Bronchial epithelial cell (primary cell): ENCODE results near the gene EFNA1. TPM values are rescaled to one million over a fixed set of nuclear protein-coding genes. Genes with fewer than 3 reads are reported as not detected.

Source experiments
- DNase-seq: peaks from one replicate; pipeline ENCODE4 v3.0.0-alpha.2; 2010; ENCODE audit warnings: low read depth
- FAIRE-seq: peaks from 2 replicates; lab custom pipeline; 2011; peaks lifted over from hg19 to GRCh38; lab: Jason Lieb, UNC
- H3K27me3 ChIP-seq: 2 replicates; pipeline ENCODE4 v1.5.1; 2011; ENCODE audit warnings: low read length; ENCODE audit not compliant: control insufficient read depth, insufficient read depth
- H3K36me3 ChIP-seq: 2 replicates; pipeline ENCODE4 v1.5.1; 2011; ENCODE audit warnings: low read length; ENCODE audit not compliant: control insufficient read depth, insufficient read depth
- H3K4me3 ChIP-seq: 2 replicates; pipeline ENCODE4 v1.5.1; 2011; ENCODE audit warnings: mild to moderate bottlenecking, low read depth, low read length, control low read depth
- total RNA-seq: library from RNA; depleted of rRNA; stranded (reverse); fragments of >200 nt; gene quantifications from 2 replicates; pipeline ENCODE4 v1.2.1, GENCODE V29; 2014
- TF ChIP-seq, protein P1 (sequence below): IDR thresholded peaks from 2 replicates; pipeline ENCODE4 v1.5.1; 2011; ENCODE audit warnings: mild to moderate bottlenecking, moderate library complexity, low read length, control low read depth, inconsistent platforms; ENCODE audit not compliant: insufficient read depth, severe bottlenecking

Gene EFNA1
- total RNA-seq, 1 donor from 2014 or later, result 31.9 TPM

DNA sequence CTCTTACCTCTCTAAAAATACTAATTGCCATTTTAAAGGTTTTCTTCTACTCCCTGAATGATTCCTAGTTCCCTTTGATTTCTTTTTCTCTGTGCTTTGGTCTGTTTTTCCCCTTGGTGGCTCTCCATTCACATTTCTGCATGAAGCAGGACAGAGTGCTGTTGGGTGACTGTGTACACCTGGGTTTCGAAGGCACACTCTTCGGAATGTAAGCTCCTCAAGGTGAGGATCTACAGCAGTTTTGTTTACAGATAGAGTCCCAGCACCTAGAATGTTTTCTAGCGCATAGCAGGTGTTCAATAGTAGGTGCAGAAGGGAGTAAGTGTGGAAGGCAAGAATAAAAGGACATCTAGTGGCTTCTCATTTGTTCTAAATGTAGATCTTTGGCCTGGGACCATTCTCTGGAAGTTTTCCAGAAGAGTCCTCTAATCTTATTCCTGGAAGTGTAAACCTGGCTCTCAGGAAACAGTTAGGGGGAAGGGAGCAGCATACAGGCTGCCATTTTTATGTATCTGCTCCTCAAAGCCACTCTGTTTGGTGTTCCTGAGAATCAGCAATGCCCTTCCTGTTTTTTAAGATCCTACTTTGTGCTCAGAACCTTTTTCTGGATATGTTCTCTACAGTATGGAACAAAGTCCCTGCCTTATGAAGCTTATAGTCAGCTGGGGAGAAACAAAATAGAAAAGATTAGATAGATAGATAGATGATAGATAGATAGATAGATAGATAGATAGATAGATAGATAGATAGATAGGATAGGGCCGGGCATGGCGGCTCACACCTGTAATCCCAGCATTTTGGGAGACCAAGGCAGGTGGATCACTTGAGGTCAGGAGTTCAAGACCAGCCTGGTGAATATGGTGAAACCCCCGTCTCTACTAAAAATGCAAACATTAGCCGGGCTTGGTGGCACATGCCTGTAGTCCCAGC, 22.8 kb upstream of the EFNA1 start:
- DNase-seq, result no peak
- no peak overlapping the region for H3K4me3 ChIP-seq
- FAIRE-seq, result no peak
- H3K27me3 ChIP-seq, result no peaks in the 10 kb centered on the region
- no peaks in the 10 kb centered on the region for H3K36me3 ChIP-seq
- TF ChIP-seq, protein P1, sequence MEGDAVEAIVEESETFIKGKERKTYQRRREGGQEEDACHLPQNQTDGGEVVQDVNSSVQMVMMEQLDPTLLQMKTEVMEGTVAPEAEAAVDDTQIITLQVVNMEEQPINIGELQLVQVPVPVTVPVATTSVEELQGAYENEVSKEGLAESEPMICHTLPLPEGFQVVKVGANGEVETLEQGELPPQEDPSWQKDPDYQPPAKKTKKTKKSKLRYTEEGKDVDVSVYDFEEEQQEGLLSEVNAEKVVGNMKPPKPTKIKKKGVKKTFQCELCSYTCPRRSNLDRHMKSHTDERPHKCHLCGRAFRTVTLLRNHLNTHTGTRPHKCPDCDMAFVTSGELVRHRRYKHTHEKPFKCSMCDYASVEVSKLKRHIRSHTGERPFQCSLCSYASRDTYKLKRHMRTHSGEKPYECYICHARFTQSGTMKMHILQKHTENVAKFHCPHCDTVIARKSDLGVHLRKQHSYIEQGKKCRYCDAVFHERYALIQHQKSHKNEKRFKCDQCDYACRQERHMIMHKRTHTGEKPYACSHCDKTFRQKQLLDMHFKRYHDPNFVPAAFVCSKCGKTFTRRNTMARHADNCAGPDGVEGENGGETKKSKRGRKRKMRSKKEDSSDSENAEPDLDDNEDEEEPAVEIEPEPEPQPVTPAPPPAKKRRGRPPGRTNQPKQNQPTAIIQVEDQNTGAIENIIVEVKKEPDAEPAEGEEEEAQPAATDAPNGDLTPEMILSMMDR, result no peak

DNA sequence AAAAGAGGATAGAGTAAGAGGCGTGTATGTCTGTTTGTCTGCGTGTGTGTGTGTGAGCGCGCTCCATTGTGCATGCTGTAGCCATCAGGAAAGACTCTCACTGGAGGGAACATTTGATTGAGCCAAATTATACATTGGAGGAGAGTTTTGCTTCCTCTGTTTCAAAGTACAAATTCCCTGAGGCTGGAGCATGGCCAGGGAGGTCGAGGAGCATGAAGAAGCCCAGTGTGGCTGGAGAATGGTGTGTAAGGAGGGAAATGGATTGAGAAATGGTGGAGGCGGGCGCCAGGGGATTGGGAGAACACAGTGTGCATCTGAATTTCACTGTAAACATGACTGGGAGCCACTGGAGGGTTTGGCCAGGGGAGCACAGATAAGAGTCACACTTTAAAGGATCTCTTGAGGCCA, 22.1 kb upstream of the EFNA1 start:
- H3K4me3 ChIP-seq, result no peak overlapping the region
- DNase-seq (no peak), FAIRE-seq (no peak)
- no peaks in the 10 kb centered on the region for H3K27me3 ChIP-seq
- TF ChIP-seq, protein P1, result no peak
- H3K36me3 ChIP-seq, result no peaks in the 10 kb centered on the region

DNA sequence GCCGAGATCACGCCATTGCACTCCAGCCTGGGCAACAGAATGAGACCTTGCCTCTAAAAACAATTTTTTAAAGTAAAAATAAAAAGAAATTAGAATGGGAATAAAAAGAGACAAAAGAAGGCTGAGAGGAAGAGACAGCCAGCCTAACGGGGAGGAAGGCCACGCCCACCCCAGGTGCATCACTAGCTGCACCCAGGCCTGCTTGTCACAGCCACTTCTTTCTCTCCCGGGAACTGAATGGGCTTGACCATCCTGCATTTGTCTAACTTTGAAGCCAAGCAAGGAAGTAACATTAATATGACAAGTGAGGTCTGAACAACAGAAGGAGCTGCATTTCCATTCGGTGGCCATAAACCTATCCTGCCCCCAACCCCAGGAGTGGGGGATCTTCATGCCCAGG, 20.8 kb upstream of the EFNA1 start:
- DNase-seq (no peak), FAIRE-seq (peak; percentile 50)
- Histone ChIP-seq H3K4me3 (no peak overlapping the region), H3K36me3 (no peaks in the 10 kb centered on the region), H3K27me3 (no peaks in the 10 kb centered on the region)
- TF ChIP-seq, protein P1, result no peak

DNA sequence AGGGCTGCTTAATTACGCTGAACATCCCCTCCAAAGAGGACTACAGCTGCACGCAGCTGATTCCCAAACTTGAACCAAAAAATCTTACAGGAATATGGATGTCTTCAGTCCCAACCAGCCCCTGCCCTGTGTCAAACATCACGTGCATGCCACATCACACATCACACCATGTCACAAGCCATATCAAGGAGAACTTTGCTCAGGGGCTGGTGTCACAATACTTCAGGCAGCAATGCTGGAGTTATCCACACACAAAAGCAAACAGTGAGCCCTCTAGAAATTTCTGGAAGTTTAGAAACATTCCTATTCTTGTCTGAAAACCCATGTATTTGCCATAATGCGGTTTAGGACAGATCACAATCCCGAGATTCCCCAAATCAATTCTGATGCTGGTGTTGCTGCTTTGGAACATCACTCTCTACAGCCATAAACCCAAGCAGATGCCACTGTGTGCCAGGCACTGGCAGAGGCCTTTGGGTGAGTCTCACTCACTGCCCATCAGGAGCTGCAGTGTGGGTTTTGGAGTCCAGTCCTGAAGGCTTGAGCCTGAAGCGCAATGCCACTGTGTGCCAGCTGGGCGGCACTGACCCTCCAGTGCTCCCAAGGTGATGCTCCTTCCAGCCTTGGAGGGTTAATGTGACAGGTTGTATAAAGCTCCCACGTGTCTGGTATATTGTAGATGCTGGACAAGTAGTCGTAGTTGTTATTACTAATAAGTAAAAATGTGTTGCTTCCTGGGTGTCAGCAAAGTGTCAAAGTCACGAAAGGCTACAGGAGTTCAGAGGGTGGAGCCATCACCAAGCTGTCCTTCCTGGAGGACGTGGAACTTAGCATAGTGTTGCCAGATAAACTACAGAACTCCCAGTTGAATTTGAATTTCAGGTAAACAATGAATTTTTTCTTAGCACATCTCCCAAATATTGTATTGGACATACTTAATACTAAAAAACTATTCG, 20.1 kb upstream of the EFNA1 start:
- H3K36me3 ChIP-seq, result no peaks in the 10 kb centered on the region
- no peak overlapping the region for H3K4me3 ChIP-seq
- no peaks in the 10 kb centered on the region for H3K27me3 ChIP-seq
- TF ChIP-seq, protein P1, result no peak
- no peak for FAIRE-seq
- no peak for DNase-seq

DNA sequence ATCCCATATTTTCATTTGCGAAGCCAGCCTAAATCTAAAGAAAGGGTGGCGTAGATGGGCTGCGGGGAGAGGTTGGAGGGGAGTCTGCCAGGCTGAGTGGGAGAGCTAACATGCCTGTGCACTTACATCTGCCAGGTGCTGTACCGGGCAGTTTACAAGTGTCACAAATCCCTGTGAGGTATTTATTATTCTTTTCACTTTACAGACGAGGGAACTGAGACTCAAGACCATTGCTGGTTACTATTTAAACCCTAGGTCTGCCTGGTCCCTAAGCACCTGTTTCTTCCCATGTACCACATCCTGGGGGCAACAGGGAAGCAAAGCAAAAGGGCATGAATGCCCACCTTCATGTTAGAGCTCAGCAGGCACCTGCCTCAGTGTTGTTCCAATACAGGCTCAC, 19.4 kb upstream of the EFNA1 start:
- Histone ChIP-seq H3K27me3 (no peaks in the 10 kb centered on the region), H3K4me3 (no peak overlapping the region), H3K36me3 (no peaks in the 10 kb centered on the region)
- FAIRE-seq (no peak), DNase-seq (no peak)
- TF ChIP-seq, protein P1, result no peak
